Adipose tissue (tissue), 3 donors: ENCODE measurements around the gene PGP. TPM values are rescaled to one million over a fixed set of nuclear protein-coding genes. Genes with fewer than 3 reads are reported as not detected.
"Not testable (repeated sequence)": the region's sequence is repeated elsewhere in the genome, so short reads cannot be mapped to it uniquely, and the experiment has no call there.

Experiments
- H3K27ac ChIP-seq: one replicate; pipeline ENCODE4 v1.5.1; 2013; ENCODE audit warnings: low read depth, low read length
- whole genome bisulfite sequencing, 3 donors: extraction: QIAGEN DNeasy Blood & Tissue Kit; methylation state at CpG; one replicate each; pipeline ENCODE4 v1.1.7; 2013; 5-methylcytosine and 5-hydroxymethylcytosine counted together
- polyA plus RNA-seq, 3 donors: library from polyadenylated mRNA; stranded (reverse); fragments of 200-250 nt; gene quantifications; one replicate each; pipeline ENCODE4 v1.2.3, GENCODE V29; 2013
- donor health status: healthy with polysubstance abuse.
- donor health status: Bipolar disorder and iron deficiency.
- donor health status: healthy.

PGP gene
- polyA plus RNA-seq, 3 donors, result 3.8 to 12.6 (median 10.7) TPM

DNA sequence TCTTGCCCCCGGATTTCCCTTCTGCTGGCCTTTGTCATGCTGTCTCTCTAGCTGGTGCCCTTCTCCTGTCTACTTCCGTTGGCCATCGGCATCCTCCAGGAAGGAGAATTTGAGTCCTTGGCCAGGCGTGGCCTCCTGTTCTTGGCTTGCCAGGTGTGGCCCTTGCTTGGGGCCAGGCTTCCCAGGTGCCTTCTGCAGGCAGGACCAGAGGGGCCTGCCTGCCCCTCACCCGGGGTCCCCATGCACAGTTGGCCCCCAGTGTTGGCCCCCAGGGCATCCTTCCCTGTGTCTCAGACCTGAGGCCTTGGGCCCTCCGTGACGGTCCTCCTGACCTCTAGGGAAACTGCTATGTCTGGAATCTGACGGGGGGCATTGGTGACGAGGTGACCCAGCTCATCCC is 6.8 kb downstream of the PGP start:
- WGBS, 3 donors, result 89 to 93% (median 92%) methylated on average over 9 of the region's 9 CpGs
- no peak overlapping the region for H3K27ac ChIP-seq

DNA sequence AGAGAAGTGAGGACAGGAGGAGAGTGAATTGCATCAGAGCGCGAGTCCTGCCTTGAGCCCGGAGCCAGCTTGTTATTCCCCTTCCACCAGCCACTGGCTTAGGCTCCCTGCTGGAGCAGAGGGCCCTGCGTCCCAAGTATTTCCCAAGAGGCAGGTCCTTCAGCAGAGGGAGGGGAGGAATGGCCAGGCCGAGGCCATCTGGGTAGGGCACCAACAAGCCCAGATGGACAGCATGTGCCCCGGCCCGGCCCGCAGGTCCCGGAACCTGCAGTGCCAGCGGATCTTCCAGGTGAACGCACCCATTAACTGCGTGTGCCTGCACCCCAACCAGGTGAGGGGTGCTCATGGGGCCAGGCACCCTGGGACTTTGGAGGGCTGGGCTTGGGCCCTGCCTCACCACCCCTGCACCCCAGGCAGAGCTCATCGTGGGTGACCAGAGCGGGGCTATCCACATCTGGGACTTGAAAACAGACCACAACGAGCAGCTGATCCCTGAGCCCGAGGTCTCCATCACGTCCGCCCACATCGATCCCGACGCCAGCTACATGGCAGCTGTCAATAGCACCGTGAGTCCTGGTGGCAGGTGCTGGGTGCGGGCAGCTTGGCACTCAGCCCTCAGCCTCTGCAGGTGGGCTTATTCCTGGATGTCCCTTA is 7.7 kb downstream of the PGP start:
- WGBS, 3 donors, result 85 to 87% (median 86%) methylated on average over 23 of the region's 23 CpGs
- H3K27ac ChIP-seq, result no peak overlapping the region

DNA sequence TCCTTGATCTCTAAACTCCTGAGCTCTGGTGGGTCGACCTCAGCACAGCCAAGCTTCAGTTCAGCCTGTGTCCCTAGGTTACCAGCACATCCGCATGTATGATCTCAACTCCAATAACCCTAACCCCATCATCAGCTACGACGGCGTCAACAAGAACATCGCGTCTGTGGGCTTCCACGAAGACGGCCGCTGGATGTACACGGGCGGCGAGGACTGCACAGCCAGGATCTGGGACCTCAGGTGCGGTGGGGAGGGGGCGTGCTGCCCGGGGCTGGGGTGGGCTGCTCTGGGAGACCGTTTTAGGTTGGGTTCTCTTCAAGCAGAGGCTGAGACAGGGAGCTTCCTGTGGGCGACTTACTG is 8.2 kb downstream of the PGP start:
- WGBS, 3 donors, result 75 to 79% (median 77%) methylated on average over 18 of the region's 18 CpGs
- no peak overlapping the region for H3K27ac ChIP-seq

DNA sequence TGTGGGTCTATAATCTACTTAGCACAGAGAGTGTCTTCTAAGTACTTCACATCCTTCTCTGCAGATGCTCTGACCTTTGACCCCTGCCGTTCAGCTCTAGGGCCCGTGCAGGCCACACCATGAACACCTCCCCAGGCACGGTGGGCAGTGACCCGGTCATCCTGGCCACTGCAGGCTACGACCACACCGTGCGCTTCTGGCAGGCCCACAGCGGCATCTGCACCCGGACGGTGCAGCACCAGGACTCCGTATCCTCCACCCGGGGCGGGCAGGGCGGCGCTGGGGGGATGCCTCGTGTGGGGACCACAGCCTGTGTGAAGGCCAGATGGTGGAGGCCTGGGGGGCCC is 8.7 kb downstream of the PGP start:
- H3K27ac ChIP-seq, result no peak overlapping the region
- 6 to 15% (median 10%) methylated on average over 16 of the region's 16 CpGs for WGBS, 3 donors

DNA sequence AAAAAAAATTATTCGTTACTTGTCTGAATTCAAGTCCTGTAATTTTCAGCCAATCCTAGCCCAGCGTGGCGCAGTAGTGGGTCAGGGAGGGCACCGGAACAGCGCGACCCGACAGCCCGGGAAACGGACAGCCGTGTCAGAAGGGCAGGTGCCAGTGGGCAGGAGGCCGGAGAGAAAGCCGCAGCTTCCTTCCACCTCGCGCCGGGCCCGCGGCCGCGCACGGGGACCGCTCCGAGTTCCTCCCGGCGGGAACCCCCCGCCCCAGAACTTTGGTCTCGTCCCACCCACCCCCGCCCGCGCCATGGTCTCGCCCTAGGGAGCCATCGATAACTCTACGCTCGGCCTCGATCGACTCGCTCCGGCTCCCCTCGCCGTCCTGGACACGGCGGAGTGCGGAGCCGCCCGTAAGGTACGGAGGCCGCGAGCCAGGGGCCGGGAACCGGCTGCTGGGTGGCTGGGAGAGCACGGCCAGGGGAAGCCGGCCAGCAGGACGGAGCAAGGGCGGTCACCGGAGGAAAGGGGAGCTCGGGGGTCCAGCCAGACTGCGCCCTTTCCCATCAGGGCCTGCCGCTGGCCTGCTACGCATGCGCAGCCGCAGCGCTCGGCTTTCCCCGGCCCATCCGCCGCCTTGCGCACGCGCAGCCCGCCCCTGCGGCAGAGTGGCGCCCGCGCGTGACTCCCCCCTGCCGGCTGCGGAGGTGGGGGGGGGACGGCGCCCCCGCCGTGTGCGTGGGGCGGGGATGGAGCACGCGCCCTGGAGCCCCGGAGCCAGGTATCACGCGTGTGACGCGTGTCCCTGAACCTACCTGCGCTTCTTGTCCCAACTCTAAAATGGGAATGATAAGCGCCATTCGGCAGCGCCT is 9.3 kb downstream of the PGP start, which contains the start of gene MLST8:
Gene MLST8, plus strand, starts transcription at position 351 of the 863 bp plus-strand sequence. CDS start 632 bp downstream, outside the sequence.
- 0 to 1% (median 0%) methylated on average over 84 to 93 of the region's 93 CpGs for WGBS, 3 donors

DNA sequence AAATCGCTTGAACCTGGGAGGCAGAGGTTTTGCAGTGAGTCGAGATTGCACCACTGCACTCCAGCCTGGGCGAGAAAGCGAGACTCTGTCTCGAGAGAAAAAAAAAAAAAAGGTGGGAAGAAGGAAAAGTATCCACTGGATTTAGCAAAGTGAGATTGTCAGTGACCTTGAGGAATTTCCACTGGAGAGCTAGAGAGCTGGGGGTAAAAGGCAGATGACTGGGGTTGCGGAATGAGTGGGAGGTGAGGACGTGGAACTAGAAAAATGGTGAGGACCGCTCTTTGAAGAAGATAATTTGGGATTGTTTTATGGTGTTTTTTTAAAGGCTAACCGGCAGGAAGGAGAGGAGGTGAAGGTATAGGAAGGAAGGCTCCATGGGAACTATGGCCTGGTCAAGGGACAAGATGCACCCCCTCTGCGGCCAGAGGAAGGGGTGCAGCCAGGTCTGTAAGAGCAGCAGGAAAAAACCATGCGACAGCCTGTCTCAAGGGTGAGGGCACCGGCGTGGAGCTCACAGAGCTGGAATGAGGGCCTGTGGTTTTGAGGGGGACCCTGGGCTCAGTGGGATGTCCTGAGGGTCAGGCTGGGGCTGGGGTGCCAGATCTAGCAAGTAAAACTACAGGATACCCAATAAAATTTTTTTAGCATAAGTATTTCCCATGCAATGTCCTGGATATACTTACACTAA is 10.1 kb downstream of the PGP start:
- 79 to 80% (median 79%) methylated on average over 13 of the region's 13 CpGs for WGBS, 3 donors
- H3K27ac ChIP-seq, result no peak overlapping the region

More for the DNA sequence above, 9.3 kb downstream of the PGP start, which contains the start of gene MLST8:
- no peak within 1 kb of the TSS for H3K27ac ChIP-seq

DNA sequence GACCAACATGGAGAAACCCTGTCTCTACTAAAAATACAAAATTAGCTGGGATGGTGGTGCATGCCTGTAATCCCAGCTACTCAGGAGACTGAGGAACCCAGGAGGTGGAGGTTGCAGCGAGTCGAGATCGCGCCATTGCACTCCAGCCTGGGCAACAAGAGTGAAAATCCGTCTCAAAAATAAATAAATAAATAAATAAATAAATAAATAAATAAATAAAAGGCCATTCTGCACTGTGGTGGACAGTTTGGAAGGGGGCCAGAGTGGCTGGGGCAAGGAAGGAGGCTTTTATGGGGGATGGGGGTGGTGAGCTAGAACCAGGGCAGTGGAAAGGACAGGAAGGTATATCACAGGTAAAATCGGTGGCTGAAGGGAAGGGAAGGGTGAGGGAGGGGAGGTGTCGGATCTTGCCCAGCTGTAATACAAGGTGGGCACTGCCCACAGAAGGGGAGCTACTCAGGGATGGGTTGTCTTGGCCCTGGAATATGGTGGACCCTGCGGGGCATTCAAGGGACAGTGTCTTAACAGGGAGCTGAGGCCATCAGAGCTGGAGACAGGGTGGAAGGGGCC is 11.4 kb downstream of the PGP start:
- WGBS, 3 donors, result 94 to 96% (median 96%) methylated on average over 8 of the region's 8 CpGs
- not testable (repeated sequence) for H3K27ac ChIP-seq

DNA sequence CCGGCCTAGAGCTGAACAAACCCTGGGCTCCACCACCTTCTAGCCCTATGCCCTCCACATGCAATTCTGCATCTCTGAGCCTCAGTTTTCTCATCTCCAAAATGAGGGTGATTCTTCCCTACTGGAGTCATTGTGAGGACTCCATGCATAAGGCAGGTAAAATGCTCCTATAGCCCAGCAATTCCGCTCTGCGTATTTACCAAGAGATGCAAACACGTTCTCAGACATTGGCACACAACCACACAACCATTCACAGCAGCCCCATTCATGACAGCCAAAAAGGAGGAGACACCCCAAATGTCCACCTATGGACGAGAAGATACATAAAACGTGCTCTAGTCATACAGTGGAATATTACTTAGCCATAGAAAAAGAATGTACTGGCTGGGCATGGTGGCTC is 14.3 kb downstream of the PGP start:
- 81 to 91% (median 87%) methylated on average over 6 of the region's 6 CpGs for WGBS, 3 donors
- no peak overlapping the region for H3K27ac ChIP-seq

DNA sequence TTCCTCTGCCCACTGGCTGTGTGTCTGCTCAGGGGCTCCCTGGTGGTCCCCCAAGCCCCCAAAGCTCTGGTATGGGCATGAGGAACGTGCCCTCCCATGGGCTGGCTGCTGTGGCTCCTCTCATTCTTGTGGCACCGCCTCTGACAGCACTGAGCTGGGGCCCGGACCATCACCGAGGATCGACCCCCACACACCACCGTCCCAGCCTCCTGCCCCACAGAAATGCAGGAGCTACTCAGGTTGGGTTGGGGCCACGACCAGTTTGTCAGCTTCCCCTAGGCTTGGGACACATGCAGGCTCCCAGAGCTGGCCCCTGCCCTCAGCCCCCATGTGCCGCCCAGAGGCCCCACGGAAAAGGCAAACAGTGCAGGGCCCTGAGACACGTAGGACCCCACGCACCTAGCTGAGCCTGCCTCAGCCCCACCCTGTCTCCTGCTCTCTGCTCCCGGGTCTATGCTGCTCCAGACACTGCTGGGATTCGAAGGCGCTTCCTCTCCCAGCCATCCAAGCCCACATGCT is 15.0 kb downstream of the PGP start:
- WGBS, 3 donors, result 65 to 74% (median 70%) methylated on average over 14 of the region's 14 CpGs
- no peak overlapping the region for H3K27ac ChIP-seq

DNA sequence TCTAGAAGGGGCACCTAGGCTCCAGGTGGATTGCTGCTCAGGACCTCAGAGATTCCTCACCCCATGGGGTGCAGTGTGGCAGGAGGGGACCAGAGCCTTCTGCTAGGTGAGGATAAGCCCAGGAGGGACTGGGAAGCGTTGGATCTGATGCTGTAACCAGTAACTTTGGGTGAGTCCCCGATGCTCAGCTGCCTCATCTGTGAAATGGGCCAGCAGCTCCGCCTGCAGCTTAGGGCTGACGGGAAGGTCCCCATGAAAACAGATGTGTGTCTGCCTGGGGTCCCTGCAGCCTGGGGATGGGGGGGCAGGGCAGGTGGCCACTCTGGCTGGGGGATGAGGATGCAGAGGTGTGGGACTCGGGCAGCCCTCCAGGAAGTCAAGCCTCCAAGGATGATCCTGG is 15.5 kb downstream of the PGP start:
- WGBS, 3 donors, result 71 to 73% (median 73%) methylated on average over 5 of the region's 5 CpGs
- H3K27ac ChIP-seq, result no peak overlapping the region

DNA sequence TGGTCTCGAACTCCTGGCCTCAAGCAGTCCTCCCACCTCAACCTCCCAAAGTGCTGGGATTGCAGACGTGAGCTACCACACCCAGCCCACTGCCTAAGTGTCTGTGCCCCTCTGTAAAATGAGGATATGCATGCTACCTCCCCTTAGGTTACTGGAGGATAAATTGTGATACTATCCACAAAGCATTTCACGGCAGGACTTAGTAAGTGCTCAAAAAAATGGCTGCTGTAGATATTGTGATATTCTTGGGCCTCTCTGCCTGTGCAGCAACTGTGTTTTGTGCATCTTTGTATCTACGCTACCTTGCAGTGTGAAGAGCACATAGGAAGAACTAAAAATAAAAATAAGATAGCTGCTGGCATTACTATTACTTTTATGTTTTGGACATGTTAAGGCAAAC is 16.4 kb downstream of the PGP start:
- WGBS, 3 donors, result 65 to 69% (median 66%) methylated on average over 4 of the region's 4 CpGs
- H3K27ac ChIP-seq, result no peak overlapping the region

DNA sequence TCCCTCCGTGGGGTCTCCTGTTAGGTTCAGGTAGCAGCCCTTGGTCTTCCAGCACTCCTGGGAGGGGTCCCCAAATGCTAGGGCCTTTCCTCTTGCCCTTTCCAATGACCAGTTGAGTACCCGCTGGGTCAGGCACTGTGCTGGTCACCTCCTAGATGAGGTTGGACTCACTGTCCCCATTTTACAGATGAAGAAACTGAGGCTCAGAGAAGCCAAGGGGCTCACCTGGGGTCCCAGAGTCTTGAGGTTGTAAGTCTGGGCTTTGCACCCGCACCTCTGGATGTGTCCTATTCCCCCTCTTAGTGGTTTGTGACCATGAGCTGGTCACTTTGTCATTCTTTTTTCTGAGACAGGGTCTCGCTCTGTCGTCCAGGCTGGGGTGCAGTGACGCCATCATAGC is 16.9 kb downstream of the PGP start:
- WGBS, 3 donors, result 83 to 88% (median 83%) methylated on average over 6 of the region's 6 CpGs

DNA sequence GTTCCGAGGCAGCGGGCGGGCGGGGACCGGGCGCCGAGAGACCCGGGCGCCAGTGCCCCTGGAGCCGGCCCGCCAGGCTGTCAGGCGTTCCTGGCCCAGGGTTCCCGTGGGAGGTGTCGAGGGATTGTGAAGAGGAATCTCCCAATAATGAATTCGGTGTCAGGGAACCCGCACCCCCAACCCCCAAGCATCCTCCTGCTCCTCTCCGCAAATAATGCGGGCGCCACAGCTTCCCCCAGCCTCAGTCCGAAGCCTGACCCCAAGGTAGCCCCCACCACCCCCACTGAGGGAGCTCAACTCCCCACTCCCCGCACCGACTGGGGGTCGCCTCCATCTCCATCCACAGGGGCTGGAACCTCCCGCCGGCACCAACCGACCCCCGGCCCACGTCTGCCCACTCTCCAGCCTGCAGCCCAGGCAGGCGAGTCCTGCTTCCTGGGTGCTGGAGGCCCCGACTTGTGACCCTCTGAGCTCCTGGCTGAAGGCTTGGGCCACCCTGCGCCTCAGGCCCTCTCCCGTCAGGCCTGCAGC is 17.6 kb downstream of the PGP start:
- no peak overlapping the region for H3K27ac ChIP-seq
- WGBS, 3 donors, result 27 to 35% (median 28%) methylated on average over 30 to 32 of the region's 32 CpGs

More for the DNA sequence above, 16.9 kb downstream of the PGP start:
- H3K27ac ChIP-seq, result no peak overlapping the region

DNA sequence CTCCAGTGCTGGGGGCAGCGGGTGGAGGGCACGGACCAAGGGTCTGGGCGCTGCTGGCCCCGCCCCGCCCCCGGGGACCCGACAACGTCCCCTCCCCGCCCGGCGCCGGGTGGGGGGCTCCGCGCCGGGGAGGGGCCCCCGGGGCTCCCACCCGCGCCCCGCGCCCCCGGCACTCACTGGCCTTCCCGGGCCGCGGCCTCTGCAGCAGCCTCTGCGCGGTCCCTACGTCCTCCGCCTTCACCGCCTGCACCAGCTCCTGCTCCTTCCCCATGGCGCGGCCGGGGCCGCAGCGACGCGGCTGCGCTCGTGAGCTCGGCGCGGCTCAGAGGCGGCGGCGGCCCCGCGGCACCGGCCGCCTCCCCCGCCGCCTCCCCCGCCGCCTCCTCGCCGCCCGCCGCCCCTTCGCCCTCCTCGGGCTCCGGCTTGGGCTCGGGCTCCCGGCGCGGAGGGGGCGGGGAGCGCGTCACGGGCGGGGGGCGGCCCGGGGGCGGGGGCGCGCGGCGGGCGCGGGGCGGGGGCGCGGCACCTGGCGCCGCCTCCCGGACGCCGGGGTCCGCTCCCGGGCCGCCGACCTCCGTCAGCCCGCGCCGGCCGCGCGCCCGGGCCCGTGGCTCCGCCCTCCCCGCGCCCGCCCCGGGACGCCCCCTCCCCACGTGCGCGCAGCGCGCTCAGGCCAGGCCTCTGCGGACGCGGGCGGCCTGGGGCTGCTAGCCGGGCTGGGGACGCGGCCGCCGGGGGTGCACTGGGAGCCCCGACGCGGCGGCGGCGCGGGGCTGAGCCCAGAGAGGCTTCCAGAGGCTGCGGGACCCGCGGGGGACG is 18.3 kb downstream of the PGP start, which contains the start of gene CASKIN1:
Gene CASKIN1, minus strand, starts transcription at position 444 of the 819 bp plus-strand sequence. Its CDS starts 173 bp downstream, at position 271.
- WGBS, 3 donors, result 1% methylated on average over 31 to 112 of the region's 129 CpGs
- H3K27ac ChIP-seq, result no peak within 1 kb of the TSS

DNA sequence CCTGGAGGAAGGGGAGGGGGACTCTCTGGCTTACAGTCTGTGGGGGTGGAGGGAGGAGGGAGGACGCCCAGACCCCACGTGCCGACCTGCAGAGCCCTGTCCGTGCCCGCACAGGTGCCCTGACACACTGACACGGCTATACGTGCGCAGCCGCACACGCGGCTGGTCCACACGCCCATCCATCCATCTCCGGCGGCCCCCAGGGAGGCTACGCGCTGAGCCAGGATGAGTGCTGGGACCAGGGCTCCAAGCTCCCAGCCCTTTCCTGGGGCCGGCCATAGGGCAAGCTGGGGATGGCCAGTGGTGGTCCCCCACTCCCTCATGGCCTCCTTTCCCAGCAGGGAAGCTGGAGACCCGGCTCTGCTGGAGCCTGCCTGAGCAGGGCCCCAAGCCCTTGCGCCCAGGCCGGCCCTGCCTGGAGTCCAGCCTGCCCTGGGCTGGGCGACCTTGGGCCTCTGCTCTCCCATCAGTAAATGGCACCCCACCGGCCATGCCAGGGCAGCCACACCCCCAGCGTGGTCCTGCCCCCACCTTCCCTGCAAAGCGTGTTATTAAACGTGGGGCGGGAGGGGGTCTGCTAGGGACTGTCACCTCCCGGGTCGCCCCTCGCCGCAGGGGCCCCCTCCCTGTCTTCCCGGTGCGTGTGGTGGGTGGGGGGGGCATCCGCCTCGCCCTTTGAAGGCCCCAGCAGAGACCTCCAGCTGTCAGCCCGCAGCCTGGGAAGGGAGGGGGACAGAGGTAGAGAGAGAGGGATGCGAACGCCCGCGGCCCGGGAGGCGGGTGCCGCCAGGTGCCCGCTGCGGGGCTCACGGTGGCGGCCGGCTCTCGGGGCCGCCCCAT is 19.1 kb downstream of the PGP start:
- no peak overlapping the region for H3K27ac ChIP-seq

DNA sequence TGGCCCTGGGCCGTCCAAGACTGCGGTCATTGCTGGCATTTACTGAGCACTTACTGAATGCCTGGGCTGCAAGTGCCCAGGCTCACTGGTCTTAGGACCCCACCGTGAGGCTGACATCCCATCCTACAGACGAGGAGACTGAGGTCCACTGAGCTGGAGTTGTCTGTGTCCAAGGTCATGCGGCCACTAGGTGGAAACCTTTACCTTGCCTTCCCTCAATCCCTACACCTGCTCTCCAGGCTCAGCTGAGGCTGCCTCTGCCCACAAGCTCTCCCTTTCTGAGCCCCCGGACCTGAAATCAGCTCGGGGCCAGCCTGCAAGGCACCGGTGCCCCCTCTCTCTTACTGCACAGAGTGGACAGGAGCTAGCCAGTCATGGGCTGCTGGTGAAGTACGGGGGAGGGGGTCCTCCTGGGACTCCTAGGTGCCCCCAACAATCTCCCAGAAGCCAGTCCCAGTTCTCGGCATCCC is 19.8 kb downstream of the PGP start:
- no peak overlapping the region for H3K27ac ChIP-seq
- 18 to 30% (median 24%) methylated on average over 10 of the region's 10 CpGs for WGBS, 3 donors

More for the DNA sequence above, 19.1 kb downstream of the PGP start:
- WGBS, 3 donors, result 2 to 5% (median 2%) methylated on average over 45 to 49 of the region's 49 CpGs
